GM19099 (cell line): ENCODE results near the gene IQCE.

Experiments used
- POLR2A ChIP-seq: IDR thresholded peaks from 3 replicates; pipeline ENCODE4 v1.6.1; 2011; ENCODE audit warnings: low read depth; ENCODE audit not compliant: insufficient read length; ENCODE audit errors: extremely low read depth

IQCE gene

DNA sequence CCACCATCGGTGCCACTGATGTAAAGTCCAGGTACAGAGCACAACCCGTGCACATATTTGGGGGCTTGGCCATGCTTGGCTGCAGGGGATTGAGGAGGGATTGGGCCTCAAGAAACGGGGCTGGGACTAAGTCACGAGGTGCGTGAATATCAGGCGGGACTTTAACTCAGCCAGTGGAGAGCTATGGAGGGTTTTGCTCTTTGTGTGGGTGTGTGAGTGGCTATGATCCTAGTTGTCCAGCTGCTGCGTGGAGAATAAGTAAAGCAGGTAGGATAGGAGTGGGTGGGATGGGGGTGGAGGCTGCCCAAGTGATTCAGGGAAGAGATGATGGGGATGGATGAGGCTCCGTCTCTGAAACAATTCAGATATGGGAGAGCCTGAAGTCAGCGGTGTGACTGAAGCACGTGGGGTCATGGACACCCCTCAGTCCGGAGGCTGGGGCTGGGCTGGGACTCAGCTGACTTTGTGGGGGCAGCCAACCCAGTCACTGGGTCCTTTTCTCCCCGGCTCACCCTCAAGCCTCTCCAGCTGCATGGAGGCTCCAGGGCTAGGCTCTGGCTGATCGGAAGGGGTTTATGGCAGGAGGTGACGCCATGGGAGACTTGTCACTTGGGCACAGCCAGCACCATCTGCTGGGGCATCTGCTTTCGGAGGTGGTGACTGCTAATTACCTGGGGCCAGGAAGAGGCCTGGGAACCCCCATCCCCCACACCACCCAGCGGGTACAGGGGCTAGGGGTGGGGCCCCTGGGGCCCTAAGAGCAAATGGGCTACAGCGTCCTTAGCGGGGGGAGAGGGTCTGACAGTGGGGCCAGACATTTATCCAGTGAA lies 40.9 kb upstream of the IQCE start:
- no peak for TF ChIP-seq POLR2A

DNA sequence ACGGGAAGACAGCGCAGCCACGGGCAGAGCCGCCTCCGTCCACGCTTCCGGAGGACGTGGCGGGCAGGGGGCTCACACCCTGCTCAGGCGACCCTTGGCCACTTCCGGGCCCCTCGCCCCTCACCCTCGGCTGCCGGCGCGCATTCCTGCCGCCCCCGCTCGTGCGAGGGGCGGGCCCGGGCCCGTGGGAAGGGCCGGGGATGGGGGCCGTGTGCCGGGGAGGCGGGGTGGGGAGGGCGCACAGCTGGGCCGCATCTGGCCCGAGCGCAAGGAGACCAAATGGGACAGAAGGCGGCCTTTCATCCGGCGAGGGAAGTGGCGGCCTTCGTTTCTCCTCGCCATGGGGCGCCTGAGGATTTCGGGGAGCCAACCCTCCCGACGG lies 40.1 kb upstream of the IQCE start:
- no peak for TF ChIP-seq POLR2A

GRCh38 chr7:2519119-2519930 lies 39.5 kb upstream of the IQCE start, which contains the start of gene LFNG:
LFNG (plus strand) TSS chr7:2519774; CDS start chr7:2519862, 88 bp downstream.
- TF ChIP-seq POLR2A, result peak; percentile 77

DNA sequence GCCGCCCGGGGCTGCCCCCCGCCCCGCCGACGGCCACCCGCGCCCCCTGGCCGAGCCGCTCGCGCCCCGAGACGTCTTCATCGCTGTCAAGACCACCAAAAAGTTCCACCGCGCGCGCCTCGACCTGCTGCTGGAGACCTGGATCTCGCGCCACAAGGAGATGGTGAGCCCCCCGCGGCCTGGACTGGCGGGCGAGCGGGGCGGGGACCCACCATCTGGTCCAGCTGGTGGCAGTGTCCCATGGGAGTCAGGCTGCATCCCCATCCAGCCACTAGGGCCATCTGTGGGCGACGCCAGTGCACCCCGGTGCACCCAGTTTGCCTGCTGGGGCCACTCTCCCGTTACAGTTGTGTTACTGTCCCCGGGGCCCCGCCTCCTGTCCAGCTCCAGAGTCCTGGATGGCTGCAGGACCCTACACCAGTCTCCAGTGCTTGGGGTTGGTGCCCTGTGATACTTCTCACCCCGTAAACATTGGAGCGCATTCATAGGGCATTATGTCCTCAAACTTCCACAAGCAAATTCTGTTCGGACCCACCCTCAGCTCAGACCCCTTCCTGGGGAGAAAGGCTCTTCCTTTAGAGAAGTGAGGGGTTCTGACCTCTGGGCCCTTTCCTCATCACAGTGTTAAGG lies 38.5 kb upstream of the IQCE start:
- TF ChIP-seq POLR2A, result no peak

- TF ChIP-seq POLR2A, result no peak
Measured at GRCh38 chr7:2520761-2521290, 38.0 kb upstream of the IQCE start.

GRCh38 chr7:2521341-2521745 lies 37.4 kb upstream of the IQCE start:
- TF ChIP-seq POLR2A, result no peak

- no peak for TF ChIP-seq POLR2A
Measured at GRCh38 chr7:2521952-2522591, 36.7 kb upstream of the IQCE start.

DNA sequence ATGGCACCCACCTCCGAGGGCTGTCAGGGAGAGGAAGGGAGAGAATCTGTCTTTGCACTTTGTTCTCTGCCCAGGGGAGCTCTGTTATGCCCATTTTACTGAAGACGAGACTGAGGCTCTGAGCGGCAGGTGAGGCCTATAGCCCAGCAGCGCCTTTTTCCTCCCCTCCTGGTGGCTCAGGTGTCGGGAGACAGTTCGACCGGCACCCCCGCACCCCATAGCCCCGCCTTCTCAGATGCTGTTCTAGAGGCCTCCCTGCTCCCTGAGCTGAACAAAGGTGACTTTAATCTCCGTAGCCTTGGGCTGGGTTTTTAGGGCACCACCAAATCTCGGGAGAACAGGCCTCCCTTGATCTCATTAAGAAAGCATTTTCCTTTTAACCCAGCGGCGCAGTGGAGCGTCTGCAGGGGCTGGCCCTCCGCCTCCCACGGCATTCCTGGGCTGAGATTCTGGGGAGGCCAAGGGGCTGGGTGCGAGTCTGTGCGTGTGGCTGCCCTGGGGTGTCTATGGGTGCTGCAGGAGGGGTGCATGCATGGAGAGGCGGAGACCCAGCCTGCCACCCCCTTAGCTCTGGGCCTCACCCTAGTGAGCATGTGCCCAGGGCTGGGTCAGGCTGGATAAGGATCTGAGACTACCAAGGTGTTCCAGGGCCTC lies 35.9 kb upstream of the IQCE start:
- TF ChIP-seq POLR2A, result no peak

- no peak for TF ChIP-seq POLR2A
Measured at GRCh38 chr7:2523461-2523936, 35.3 kb upstream of the IQCE start.

- no peak for TF ChIP-seq POLR2A
Measured at GRCh38 chr7:2523941-2524807, 34.6 kb upstream of the IQCE start.

DNA sequence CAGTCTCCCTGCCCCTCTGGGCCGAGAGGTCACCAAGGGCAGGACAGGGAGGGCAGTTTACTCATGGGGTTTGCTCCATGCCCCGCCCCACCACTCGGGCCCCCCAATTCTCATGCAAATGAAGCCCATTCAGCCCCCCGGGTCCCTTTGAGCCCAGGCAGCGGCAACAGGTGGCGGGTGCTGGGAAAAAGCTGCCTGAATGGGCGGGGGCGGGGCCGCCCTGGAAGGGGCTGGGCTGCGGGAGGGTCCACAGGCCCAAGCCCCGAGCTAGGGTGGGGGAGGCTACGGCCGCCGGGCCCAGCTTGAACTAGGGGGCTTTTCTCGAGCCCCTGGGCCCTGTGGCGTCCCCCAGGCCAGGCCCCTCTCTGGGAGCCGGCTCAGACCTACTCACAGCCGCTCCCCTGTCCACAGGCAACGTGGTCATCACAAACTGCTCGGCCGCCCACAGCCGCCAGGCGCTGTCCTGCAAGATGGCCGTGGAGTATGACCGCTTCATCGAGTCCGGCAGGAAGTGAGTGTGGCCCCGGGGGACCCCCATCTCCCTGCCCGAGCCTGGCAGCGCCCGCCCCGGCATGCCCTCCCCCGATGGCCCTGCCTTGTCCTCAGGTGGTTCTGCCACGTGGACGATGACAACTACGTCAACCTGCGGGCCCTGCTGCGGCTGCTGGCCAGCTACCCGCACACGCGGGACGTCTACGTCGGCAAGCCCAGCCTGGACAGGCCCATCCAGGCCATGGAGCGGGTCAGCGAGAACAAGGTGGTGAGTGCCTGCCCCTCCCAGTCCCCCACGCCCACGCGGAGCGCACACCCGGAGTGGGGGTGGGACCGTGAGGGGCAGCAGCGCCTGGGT lies 33.7 kb upstream of the IQCE start:
- TF ChIP-seq POLR2A, result no peak
